HG03378 (cell line): Measurements from ENCODE around the gene NKX2-8.
"Not testable (repeated sequence)": the region's sequence is repeated elsewhere in the genome, so short reads cannot be mapped to it uniquely, and the experiment has no call there.

Experiments used
- ATAC-seq: cut with Tn5 transposase; IDR thresholded peaks from one replicate; pipeline ENCODE4 v1.9.1; 2021; ENCODE audit warnings: mild to moderate bottlenecking, moderate library complexity; ENCODE audit not compliant: unreplicated experiment

NKX2-8 gene

DNA sequence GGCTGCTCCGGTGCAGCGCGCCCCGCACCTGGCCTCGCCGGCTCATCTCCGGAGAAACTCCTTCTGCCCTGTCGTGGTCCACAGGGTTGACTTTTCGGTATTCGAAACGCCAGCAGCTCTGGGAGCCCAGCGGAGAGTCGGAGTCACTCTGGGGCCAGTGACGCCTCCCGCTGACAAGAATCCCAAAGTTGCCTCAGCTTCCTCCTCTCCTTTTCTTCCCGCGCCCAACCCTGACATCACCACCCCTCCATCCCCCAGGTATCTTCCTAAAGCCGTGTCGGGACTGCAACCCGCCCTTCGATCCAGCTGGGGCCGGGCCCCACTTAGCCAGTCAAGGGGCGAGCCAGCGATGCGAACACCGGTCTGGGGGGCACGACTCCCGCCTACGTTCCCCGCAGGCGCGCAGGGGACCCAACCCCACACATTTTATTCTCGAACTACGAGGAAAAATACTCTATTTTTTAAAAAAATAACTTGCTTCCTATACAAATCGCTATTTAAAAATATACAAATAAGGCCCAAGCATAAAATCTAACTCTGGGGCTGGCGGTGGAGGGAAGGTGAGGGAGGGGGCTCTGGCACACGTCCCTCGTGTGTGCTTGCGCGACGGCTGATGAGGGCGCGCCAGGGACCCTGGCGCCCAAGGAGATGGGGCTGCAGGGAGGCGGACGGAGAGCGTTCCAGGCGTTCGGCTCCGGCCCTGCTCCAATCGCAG, 2.1 kb downstream of the NKX2-8 start:
- ATAC-seq, result no peak

DNA sequence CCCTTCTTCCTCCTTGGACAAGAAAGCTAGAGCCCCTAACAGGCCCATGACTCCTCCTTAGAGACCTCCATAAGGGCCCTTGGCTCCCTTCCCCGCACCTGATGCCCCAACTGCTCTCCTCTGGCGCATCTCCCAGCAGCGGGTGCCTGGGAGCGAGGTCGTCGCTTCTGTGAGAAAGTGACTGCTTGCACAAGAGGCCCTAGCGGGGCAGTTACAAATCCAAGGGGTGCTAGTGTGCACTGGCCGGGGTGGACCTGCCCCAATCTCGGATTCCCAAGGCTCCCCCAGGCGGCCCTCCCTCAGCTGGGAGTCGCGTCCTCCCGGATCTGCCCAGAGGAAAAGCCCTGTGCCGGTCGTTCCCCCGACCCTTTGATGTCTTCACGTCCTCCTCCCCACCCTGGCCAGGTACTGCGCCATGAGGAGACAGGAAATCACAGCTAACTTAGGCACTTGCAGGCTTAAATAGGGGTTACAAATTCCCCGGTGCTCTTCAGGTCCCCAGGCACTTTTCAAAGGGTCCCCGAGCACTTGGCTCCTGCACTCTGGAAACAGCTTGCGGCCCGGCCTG, 2.8 kb downstream of the NKX2-8 start:
- no peak for ATAC-seq

DNA sequence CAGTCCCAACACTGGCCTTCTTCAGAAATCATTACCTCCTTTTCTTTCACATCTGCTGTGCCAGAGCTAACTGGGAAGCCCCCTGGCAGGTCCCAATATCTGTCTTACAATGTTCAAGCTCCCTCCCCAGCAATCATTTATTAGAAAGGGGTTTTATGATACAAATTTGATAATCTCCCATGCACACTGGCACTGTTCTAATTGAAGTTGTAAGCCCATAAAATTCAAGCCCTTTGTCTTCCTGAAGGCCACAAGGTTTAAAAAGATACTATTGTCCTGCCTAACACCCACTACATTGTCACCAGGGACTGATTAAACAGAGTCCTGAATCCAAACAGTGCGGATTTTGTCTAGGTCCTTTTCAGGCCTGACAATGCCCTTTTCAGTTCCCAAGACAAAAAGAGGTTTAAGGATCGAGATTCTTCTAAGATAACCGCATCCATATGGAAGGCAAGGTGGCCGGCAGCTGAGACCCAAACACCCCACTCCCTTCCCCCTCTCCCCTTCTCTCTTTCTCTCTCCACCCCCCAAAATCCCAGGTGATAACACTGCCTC, 3.3 kb downstream of the NKX2-8 start:
- ATAC-seq, result no peak

DNA sequence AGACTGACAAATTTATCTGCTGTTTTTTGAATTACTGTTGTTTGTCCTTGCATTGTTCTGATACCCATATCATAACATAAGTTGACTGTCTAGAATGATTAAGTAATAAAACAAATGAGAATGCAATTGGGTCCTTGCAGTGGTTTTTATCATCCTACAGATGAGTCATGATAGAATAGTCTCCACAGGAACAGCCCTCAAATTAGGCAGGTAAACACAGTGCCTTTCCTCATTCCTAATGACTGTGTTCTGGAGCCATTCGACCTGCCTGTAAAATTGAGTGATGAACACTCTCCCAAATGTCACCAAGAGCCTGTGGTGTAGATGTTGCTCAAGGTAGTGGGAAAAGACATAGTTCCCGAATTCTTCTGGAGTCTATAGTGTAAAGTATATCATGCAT, 12.3 kb downstream of the NKX2-8 start:
- ATAC-seq, result no peak

DNA sequence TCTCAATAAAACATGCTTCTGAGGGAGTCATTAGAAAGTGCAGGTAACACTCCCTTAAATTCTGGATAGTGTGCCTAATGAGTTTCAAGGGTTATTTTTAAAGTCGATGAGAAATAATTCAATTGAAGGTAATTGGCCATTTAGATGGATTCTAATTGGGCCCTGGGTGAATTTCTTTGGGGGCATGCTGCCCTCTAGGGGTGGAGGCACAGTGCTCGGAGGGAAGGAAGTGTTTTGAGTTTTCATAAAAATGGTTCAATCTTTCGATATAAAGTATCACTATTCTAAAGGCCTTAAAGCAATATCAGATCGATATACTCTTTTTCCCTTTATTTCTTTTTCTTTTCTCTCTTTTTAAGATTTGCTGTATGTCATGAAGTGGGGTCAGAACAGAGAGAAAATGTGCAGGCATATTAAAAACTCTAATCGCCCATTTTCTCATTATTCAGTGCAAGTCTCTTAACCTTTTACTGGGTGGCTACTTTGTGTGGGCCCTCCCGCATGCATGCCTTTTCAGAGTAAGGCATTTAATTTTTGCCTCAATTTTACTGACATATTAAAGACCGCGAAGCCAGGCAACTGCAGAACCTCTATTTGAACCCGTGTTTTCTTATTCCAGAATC, 25.5 kb downstream of the NKX2-8 start:
- no peak for ATAC-seq

DNA sequence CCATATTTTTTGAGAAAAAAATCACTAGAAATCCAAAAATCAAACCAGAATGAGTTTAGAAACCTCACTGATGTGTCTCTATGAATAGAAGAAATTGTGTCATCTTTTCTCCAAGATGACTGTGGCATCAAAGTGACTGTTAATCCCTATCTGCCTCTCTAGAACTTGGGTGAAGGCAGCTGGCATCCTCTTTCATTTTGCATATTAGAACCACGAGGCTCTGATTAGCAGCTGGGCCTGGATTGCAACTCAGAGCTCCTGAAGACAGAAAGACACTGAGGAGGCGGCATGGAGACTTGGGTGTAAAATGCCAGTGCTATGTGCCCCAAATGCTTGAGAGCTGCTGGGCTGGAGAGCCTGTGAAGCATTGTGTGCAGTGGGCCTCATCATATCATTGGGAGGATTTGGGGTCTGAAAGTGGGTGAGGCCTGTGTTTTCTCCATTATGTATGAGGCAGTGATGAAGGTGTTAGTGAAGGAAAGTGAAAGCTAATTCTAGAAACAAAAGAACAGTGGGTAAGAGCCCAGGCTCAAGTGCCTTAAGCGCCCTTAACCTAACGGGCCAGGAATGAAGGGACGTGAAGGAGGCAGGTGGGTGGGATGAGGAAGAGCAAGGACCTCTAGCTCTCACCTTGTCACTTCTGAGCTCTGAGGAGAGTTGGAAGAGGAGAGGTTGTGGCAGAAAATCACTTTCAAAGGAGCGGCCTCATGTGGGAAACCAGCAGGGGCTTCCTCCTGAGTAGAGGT, 26.2 kb downstream of the NKX2-8 start:
- no peak for ATAC-seq

DNA sequence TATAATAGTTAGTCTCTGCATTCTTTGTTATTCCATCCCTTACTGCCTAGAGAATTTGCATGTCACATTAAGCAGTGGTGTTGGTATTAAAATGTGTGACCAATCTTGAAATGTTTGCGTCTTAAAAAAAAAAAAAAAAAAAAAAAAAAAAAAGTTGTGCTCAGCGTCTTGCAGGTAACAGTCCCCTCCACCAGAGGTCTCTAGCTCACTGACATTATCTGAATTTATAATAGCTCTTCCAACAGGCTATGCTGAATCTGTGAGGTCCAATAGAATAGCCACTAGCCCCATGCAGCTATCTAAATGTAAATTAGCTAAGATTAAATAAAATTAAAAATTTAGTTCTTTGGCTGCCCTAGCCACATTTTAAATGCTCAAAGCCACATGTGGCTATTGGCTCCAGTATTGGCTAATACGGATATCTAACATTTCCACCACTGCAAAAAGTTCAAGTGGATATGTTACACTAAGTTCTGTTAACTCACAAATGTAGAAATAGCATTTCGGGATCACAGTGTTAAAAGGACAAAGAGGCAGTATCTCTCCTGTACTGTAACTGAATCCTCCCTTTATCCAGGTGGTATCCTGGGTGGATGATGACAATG, 28.7 kb downstream of the NKX2-8 start:
- ATAC-seq, result peak; percentile 63

DNA sequence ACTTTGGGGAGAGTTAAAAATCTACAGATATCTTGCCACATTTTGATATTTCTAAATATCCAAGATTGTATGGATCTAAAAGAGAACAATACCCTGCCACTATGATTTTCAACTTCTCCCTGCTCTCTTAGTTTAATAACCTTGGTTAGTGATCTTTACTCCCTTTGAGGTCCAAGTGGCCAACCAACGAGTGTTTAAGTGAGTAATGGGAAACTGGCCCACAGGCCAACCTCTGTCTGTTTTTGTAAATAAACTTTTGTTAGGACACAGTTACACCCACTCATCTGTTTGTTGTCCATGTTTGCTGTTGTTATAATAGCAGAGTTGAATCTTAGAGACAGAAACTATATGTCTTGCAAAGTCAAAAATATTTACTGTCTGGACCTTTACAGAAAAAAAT, 31.5 kb downstream of the NKX2-8 start:
- no peak for ATAC-seq

DNA sequence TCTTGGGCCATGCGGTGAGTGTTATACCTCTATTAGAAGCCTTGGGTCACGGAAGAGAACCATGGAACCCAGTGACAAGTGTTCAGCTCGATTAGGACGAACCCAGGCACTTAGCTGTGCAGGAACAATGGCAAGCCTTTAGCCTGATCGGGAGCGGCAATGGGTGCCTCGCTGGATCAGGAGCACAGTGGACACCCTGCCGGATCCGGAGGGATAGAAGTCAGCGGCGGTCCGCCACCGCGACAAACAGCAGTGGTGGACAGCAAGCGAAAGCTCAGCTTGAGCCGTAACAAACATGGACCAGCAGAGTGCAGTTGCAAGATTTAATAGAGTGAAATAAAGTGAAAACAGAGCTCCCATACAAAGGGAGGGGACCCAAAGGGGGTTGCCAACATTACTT, 38.1 kb downstream of the NKX2-8 start:
- ATAC-seq, result not testable (repeated sequence)

DNA sequence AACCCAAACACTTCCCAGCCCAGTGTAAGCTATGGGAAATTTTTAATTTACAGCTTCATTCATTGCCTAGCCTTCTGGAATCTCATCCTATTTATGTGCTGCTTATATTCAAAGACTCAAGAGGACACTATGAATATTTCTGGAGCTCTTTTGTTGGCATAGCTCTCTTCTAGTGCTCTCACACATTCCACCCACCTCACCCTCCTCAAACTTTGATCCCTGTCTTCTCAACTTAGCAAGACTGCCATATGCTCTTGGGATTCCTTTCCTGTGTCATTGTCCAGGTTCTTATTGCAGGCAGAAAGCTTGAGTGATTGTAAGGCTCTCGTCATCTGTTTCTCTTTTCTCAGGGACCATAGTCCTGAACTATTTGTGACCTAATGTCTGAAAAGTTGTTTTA, 44.4 kb downstream of the NKX2-8 start:
- ATAC-seq, result no peak
